ENCODE results near the gene SLC6A13.
A peak's percentile ranks its signal among the peaks of the same experiment; 100 is the strongest.

GRCh38 chr12:262817-263216 is at the start of gene SLC6A13:
- TF ChIP-seq CTCF (IDR thresholded peaks at IDR 0.05), result no peak
- TF ChIP-seq POLR2A (IDR thresholded peaks at IDR 0.05), result peak in 1 of 2 donors; percentile 79
